Esophagus squamous epithelium (tissue), 5 donors: ENCODE results near the gene PPM1F. TPM values are rescaled to one million over a fixed set of nuclear protein-coding genes. Genes with fewer than 3 reads are reported as not detected.

Source experiments
- DNase-seq: peaks from one replicate; lab custom pipeline; 2025; lab: John Stamatoyannopoulos, UW
- H3K27ac ChIP-seq, 4 donors: fragments of 200-600 bp; sonication (generic); one replicate each; pipeline ENCODE4 v1.5.1; 2016 to 2019; ENCODE audit warnings: mild to moderate bottlenecking in 1 of 4
- H3K27me3 ChIP-seq, 4 donors: fragments of 200-600 bp; sonication (generic); 1 replicate in 3 of 4; 2 replicates in 1 of 4; pipeline versions ENCODE4 v1.5.1 to v1.6.0; 2017 to 2021; ENCODE audit warnings: antibody characterized with exemption in 1 of 4
- H3K36me3 ChIP-seq, 3 donors: fragments of 200-600 bp; sonication (generic); one replicate each; pipeline ENCODE4 v1.5.1; 2016 to 2019
- H3K4me1 ChIP-seq, 3 donors: fragments of 200-600 bp; sonication (generic); one replicate each; pipeline ENCODE4 v1.5.1; 2017 to 2019
- H3K4me3 ChIP-seq, 4 donors: fragments of 200-600 bp; sonication (generic); 1 replicate in 3 of 4; 2 replicates in 1 of 4; pipeline ENCODE4 v1.5.1; 2016 to 2019; ENCODE audit warnings: mild to moderate bottlenecking in 2 of 4, moderate library complexity in 1 of 4
- H3K9me3 ChIP-seq, 3 donors: fragments of 200-600 bp; sonication (generic); one replicate each; pipeline ENCODE4 v1.5.1; 2016 to 2019
- POLR2A ChIP-seq, 4 donors: fragments of 450-650 bp; IDR thresholded peaks; one replicate each; pipeline ENCODE4 v1.6.1; 2017; ENCODE audit warnings: antibody characterized with exemption in 4 of 4, mild to moderate bottlenecking in 4 of 4, moderate library complexity in 3 of 4
- WGBS, 2 donors: methylation state at CpG; one replicate each; pipeline ENCODE4 v1.1.5; 2018; 5-methylcytosine and 5-hydroxymethylcytosine counted together
- intact Hi-C: fragments of 100-400 bp; cut with DNase I; formaldehyde crosslinking; loops from one replicate; pipeline ENCODE4 v1.15.0; 2022
- total RNA-seq, 4 donors: library from RNA; depleted of rRNA; stranded (reverse); fragments of >200 nt; gene quantifications; one replicate each; pipeline ENCODE4 v1.1.0, GENCODE V29; 2016
- TF ChIP-seq, protein P1 (sequence below), 6 experiments: fragments of 450-650 bp in 4 of 6; fragments of 200-600 bp in 2 of 6; sonication (generic) in 2 of 6; IDR thresholded peaks; one replicate each; pipeline ENCODE4 v1.5.1; 2016 to 2019; ENCODE audit warnings: antibody characterized with exemption in 6 of 6, mild to moderate bottlenecking in 4 of 6, moderate library complexity in 4 of 6
- donor health status: DM: yes; HTN: yes; CAD: no.

PPM1F gene
- total RNA-seq, 4 donors from 2014 or later = 22.2 to 39.7 (median 25.9) TPM

DNA sequence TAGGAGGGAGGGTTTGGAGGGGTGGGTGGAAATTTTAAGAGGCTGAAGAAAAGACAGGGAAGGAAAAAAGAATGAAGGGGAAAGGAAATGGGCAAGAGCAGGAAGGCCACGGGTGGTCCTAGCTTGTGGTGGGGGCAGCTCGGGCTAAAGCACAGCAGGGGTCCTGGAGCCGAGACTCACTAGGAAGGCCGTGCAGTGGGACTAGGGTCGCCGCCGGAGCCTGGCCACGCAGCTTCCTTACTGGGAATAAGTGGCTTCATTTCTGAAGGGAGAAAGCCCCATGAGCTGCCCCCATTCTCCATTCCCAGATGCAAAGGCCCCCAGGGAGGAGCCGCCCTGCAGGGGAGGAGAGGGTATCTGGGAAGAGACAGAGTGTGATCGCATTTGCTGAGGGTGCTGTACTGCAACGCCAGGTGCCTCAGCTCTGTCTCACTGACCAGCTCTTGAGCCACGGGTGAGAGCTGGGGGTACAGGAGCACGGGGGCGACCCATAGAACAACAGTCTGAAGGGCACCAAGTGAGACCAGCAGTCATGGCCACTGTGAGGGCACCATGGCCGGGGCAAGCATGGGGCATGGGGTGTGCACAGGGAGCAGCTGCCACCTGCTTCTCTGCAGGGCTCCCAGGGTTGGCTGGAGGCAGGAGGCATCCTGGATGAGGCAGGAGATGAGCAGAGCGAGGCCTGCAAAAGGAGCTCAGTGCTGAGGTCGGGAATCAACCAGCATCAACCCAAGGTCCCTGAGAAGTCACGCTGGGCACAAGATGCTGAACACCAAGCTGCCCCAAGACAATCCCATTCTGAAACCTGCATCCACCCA lies 18.4 kb upstream of the PPM1F start:
- Histone ChIP-seq H3K36me3 (peaks cover 33 to 98% (median 47%) of the 10 kb centered on the region in 3 donors), H3K4me3 (no peak overlapping the region), H3K9me3 (no peaks in the 10 kb centered on the region), H3K27ac (no peak overlapping the region), H3K4me1 (no peaks in the 10 kb centered on the region), H3K27me3 (no peaks in the 10 kb centered on the region)
- intact Hi-C loops = no loop called here
- 94 to 97% methylated on average over 15 to 16 of the region's 18 CpGs for WGBS, 2 donors
- TF ChIP-seq, protein P1, sequence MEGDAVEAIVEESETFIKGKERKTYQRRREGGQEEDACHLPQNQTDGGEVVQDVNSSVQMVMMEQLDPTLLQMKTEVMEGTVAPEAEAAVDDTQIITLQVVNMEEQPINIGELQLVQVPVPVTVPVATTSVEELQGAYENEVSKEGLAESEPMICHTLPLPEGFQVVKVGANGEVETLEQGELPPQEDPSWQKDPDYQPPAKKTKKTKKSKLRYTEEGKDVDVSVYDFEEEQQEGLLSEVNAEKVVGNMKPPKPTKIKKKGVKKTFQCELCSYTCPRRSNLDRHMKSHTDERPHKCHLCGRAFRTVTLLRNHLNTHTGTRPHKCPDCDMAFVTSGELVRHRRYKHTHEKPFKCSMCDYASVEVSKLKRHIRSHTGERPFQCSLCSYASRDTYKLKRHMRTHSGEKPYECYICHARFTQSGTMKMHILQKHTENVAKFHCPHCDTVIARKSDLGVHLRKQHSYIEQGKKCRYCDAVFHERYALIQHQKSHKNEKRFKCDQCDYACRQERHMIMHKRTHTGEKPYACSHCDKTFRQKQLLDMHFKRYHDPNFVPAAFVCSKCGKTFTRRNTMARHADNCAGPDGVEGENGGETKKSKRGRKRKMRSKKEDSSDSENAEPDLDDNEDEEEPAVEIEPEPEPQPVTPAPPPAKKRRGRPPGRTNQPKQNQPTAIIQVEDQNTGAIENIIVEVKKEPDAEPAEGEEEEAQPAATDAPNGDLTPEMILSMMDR (IDR thresholded peaks at IDR 0.05) = no peak
- no peak for TF ChIP-seq POLR2A (IDR thresholded peaks at IDR 0.05)
- no peak for DNase-seq

DNA sequence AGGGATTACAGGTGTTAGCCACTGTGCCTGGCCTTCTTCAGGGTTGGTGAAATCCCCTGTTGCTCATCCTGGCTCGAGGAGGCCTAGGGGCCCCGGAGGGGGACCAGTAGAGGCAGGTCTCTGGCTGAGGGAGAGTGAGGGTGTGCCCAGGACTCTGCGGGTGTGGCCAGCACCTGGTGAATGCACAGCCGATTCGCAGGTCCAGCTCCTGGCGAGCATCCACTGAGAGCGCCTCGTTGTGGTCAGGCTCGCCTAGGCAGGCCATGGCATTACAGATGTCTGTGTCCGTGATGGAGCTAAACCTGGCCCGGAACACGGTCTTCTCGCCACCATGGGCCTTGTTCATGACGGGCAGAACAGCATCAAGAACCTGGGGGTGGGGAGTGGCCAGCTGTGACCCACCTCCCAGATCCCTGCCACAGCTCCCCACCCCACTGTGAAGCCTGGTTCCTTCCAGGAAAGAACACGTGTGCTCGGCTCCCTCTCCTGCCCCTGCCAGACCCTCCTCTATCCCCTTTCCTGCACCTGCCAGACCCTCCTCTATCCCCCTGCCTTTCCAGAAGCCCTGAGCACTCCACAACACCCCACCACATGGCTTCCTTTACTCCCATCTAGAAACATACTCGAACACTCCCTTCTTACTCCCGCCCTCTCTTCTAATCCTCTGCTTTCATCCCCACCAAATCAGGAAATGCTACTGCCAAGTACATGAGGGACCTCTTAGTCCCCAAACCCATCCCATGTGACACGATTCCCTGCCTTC lies 17.6 kb upstream of the PPM1F start:
- Histone ChIP-seq H3K4me3 (no peak overlapping the region), H3K4me1 (no peaks in the 10 kb centered on the region), H3K36me3 (peaks cover 35 to 100% (median 48%) of the 10 kb centered on the region in 3 donors), H3K9me3 (no peaks in the 10 kb centered on the region), H3K27ac (no peak overlapping the region), H3K27me3 (no peaks in the 10 kb centered on the region)
- intact Hi-C loops = no loop called here
- no peak for TF ChIP-seq POLR2A (IDR thresholded peaks at IDR 0.05)
- TF ChIP-seq, protein P1 (IDR thresholded peaks at IDR 0.05) = no peak
- DNase-seq = no peak
- 67 to 77% methylated on average over 4 to 12 of the region's 19 CpGs for WGBS, 2 donors

DNA sequence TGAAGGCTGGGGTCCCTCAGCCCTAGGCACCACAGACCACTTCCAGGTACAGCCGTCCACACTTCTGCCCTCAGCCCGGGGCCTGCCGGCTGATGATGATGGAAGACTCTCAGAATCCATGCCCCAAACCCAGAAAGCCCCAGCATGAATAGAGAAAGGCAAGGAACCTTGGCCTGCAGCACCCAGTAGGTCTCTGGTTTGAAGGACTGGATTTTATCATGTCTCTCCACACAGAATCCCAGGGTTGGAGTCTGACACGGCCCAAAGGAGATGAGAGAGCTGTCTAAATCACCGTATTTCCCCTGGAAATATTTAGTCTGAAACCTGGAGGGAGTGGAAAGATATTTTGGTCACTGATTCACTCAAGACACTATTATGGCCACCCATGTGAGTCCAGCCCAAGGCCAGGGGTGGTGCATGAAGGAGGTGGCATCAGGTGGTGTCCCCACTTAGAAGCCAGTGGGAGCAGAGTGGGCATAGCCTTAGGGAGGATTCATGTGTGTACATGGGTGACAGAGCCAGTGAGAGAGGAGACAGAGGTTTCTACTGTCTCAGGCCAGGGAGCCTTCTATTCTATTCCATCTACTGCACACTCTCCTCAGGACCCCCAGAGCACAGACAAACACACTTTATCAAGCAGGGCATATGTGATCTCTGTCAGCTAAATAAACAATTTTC lies 15.9 kb upstream of the PPM1F start:
- H3K9me3 ChIP-seq = no peaks in the 10 kb centered on the region
- H3K4me1 ChIP-seq = no peaks in the 10 kb centered on the region
- H3K36me3 ChIP-seq = peaks cover 41 to 100% (median 59%) of the 10 kb centered on the region in 3 donors
- WGBS, 2 donors = 81 to 100% methylated on average over 2 of the region's 5 CpGs
- no peak for TF ChIP-seq POLR2A (IDR thresholded peaks at IDR 0.05)
- TF ChIP-seq, protein P1 (IDR thresholded peaks at IDR 0.05) = no peak
- no peak overlapping the region for H3K4me3 ChIP-seq
- no peak overlapping the region for H3K27ac ChIP-seq
- DNase-seq = no peak
- intact Hi-C loops = no loop called here
- no peaks in the 10 kb centered on the region for H3K27me3 ChIP-seq

DNA sequence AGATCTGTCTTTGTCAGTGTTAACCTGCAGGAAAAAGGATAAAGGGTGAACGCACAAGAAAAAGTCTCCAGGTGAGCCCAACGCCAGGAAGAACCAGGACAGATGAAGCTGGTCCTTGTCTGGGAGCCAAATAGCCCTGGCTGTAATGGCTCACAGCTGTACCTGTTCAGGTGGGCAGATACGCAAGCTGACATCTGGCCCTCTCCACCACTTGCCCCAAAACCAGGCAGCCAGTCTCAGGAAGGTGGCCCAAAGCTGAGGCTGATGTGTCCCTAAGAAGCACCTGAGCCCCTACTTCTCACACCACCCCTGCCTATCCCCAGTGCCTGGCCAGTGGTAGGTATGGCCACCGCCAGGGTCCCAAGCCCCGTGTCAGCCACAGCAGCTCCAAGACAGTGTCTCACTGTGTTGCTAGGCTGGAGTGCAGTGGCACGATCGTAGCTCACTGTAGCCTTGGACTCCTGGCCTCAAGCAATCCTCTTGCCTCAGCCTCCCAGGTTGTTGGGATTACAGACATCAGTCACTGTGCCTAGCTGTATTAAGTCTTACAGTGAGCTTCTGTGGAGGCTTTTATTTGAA lies 15.1 kb upstream of the PPM1F start:
- H3K27me3 ChIP-seq = no peaks in the 10 kb centered on the region
- no peak overlapping the region for H3K27ac ChIP-seq
- DNase-seq = no peak
- H3K9me3 ChIP-seq = no peaks in the 10 kb centered on the region
- 95 to 96% methylated on average over 4 to 5 of the region's 7 CpGs for WGBS, 2 donors
- no peak for TF ChIP-seq POLR2A (IDR thresholded peaks at IDR 0.05)
- peaks cover 41 to 100% (median 64%) of the 10 kb centered on the region in 3 donors for H3K36me3 ChIP-seq
- H3K4me1 ChIP-seq = no peaks in the 10 kb centered on the region
- intact Hi-C loops = no loop called here
- no peak overlapping the region for H3K4me3 ChIP-seq
